NB4 (cell line): Measurements from ENCODE around the gene OR4M1.
"Not testable (repeated sequence)": the region's sequence is repeated elsewhere in the genome, so short reads cannot be mapped to it uniquely, and the experiment has no call there.

ENCODE experiments used
- POLR2A ChIP-seq: IDR thresholded peaks from 2 replicates; pipeline ENCODE4 v1.6.1; 2011; ENCODE audit warnings: mild to moderate bottlenecking; ENCODE audit not compliant: insufficient read length; ENCODE audit errors: extremely low read depth
- TF ChIP-seq, protein P1 (sequence below): IDR thresholded peaks from 2 replicates; pipeline ENCODE4 v1.6.1; 2011; ENCODE audit warnings: low read depth, low read length
- TF ChIP-seq, protein P2 (sequence below): IDR thresholded peaks from one replicate; pipeline ENCODE4 v1.5.1; 2012; ENCODE audit warnings: low read depth, low read length

DNA sequence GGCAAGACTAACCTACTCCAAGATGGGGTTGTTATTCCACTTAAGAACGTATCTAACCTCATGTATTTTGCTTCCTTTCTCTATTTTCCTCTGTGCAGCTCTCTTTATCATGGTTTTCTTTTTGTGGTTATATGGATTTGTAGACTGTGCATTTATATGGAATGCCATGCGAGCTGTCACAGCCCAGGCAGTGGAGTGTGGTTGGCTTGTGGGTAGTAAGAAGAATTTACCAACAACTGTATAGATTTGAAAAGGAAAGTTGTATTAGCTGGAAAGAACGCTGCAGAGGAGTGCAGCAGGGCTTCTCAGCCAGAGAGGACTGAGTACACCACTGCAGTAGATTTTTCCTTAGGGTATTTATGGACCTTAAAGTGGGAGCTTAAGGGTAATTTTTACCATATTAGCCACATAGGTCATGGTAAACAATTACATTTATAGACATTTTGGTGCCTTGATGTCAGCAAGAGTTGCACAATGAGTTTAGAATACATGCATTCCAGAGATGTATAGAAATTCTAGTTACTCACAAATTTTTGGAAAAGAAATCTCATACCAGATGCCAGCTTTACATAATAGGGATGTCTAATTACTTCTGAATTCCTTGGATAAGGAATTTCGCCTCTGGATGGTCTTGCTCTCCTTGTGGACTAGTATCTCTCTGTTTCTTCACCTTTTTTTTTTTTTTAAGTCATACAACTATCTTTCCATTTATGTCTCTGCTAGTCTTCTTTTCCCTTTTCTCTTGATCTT lies 40.0 kb downstream of the OR4M1 start:
- TF ChIP-seq, protein P1, sequence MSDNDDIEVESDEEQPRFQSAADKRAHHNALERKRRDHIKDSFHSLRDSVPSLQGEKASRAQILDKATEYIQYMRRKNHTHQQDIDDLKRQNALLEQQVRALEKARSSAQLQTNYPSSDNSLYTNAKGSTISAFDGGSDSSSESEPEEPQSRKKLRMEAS, result not testable (repeated sequence)
- TF ChIP-seq, protein P2, sequence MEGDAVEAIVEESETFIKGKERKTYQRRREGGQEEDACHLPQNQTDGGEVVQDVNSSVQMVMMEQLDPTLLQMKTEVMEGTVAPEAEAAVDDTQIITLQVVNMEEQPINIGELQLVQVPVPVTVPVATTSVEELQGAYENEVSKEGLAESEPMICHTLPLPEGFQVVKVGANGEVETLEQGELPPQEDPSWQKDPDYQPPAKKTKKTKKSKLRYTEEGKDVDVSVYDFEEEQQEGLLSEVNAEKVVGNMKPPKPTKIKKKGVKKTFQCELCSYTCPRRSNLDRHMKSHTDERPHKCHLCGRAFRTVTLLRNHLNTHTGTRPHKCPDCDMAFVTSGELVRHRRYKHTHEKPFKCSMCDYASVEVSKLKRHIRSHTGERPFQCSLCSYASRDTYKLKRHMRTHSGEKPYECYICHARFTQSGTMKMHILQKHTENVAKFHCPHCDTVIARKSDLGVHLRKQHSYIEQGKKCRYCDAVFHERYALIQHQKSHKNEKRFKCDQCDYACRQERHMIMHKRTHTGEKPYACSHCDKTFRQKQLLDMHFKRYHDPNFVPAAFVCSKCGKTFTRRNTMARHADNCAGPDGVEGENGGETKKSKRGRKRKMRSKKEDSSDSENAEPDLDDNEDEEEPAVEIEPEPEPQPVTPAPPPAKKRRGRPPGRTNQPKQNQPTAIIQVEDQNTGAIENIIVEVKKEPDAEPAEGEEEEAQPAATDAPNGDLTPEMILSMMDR, result not testable (repeated sequence)
- TF ChIP-seq POLR2A, result not testable (repeated sequence)
